H1 (cell line): ENCODE results near the gene MAP2K2. TPM values are rescaled to one million over a fixed set of nuclear protein-coding genes. Genes with fewer than 3 reads are reported as not detected.

ENCODE experiments used
- CTCF ChIA-PET: fragments of 300-600 bp; sonication (Branson Sonifier 250); formaldehyde crosslinking; loops from one replicate; lab custom pipeline; 2021; ENCODE audit not compliant: partially characterized antibody; lab: Charles Lee
- POLR2A ChIA-PET: fragments of 300-600 bp; sonication (Branson Sonifier 250); formaldehyde crosslinking; loops from one replicate; lab custom pipeline; 2021; ENCODE audit warnings: inconsistent platforms; ENCODE audit not compliant: partially characterized antibody; lab: Charles Lee
- DNase-seq, 2 experiments: peaks; one replicate each; pipeline versions ENCODE4 v3.0.0 to v3.0.0-alpha.2; 2010 to 2022; ENCODE audit warnings: low spot score in 2 of 2, low read depth in 1 of 2, mixed read lengths in 1 of 2
- FAIRE-seq: peaks from 2 replicates; lab custom pipeline; 2011; peaks lifted over from hg19 to GRCh38; lab: Jason Lieb, UNC
- H2AFZ ChIP-seq: 2 replicates; pipeline ENCODE4 v1.8.1; 2012; ENCODE audit warnings: low read length, inconsistent platforms
- H2AK5ac ChIP-seq: 2 replicates; pipeline ENCODE4 v1.6.1; 2013; ENCODE audit warnings: low read depth, low read length
- H2BK120ac ChIP-seq: replicated peaks from 2 replicates; pipeline ENCODE3; 2013; ENCODE audit warnings: low read depth, low read length, inconsistent platforms
- H2BK12ac ChIP-seq: 2 replicates; pipeline ENCODE4 v1.6.1; 2013; ENCODE audit warnings: low read depth, low read length
- H2BK15ac ChIP-seq: 2 replicates; pipeline ENCODE4 v1.6.1; 2013; ENCODE audit warnings: low read length
- H2BK20ac ChIP-seq: 2 replicates; pipeline ENCODE4 v1.6.1; 2013; ENCODE audit warnings: low read length
- H2BK5ac ChIP-seq: 2 replicates; pipeline ENCODE4 v1.6.1; 2013; ENCODE audit warnings: low read depth, low read length
- H3K14ac ChIP-seq: 2 replicates; pipeline ENCODE4 v1.6.1; 2013; ENCODE audit warnings: inconsistent platforms; ENCODE audit not compliant: insufficient read length
- H3K18ac ChIP-seq: 2 replicates; pipeline ENCODE4 v1.6.1; 2013; ENCODE audit warnings: low read length; ENCODE audit errors: extremely low read depth
- H3K23ac ChIP-seq: 2 replicates; pipeline ENCODE4 v1.6.1; 2013; ENCODE audit warnings: inconsistent platforms; ENCODE audit not compliant: insufficient read length
- H3K23me2 ChIP-seq: 2 replicates; pipeline ENCODE4 v1.6.1; 2013; ENCODE audit warnings: low read depth, low read length
- H3K27ac ChIP-seq: 2 replicates; pipeline ENCODE4 v1.6.1; 2011; ENCODE audit warnings: low read depth, low read length, inconsistent platforms
- H3K27me3 ChIP-seq, 4 experiments: replicated peaks in 1 of 4; 1 replicate in 1 of 4; 2 replicates in 3 of 4; pipeline versions ENCODE4 v1.6.1 to v1.8.1; 2011 to 2013; ENCODE audit warnings: low read length in 3 of 4, mild to moderate bottlenecking in 3 of 4, inconsistent platforms in 2 of 4, mixed read lengths in 2 of 4, moderate library complexity in 1 of 4; ENCODE audit not compliant: control insufficient read depth in 3 of 4, insufficient read depth in 3 of 4; ENCODE audit errors: extremely low read depth in 1 of 4
- H3K36me3 ChIP-seq, 4 experiments: 2 replicates each; pipeline versions ENCODE4 v1.6.1 to v1.8.1; 2011 to 2013; ENCODE audit warnings: mild to moderate bottlenecking in 4 of 4, low read length in 3 of 4, moderate library complexity in 2 of 4, control low read depth in 1 of 4, inconsistent platforms in 1 of 4; ENCODE audit not compliant: insufficient read depth in 4 of 4, control insufficient read depth in 2 of 4
- H3K4ac ChIP-seq: replicated peaks from 2 replicates; pipeline ENCODE3; 2013; ENCODE audit warnings: low read length, low read depth, mixed read lengths, inconsistent platforms; ENCODE audit not compliant: insufficient read length
- H3K4me1 ChIP-seq, 4 experiments: replicated peaks in 1 of 4; 1 replicate in 1 of 4; 2 replicates in 3 of 4; pipeline versions ENCODE4 v1.6.1 to v1.8.1; 2011 to 2013; ENCODE audit warnings: low read length in 3 of 4, inconsistent platforms in 2 of 4, mixed read lengths in 1 of 4; ENCODE audit not compliant: insufficient read depth in 4 of 4, control insufficient read depth in 3 of 4
- H3K4me2 ChIP-seq, 2 experiments: 2 replicates each; pipeline versions ENCODE4 v1.6.1 to v1.8.1; 2011 to 2013; ENCODE audit warnings: low read depth in 2 of 2, low read length in 2 of 2, control low read depth in 1 of 2, inconsistent platforms in 1 of 2, mild to moderate bottlenecking in 1 of 2; ENCODE audit not compliant: insufficient read depth in 1 of 2
- H3K4me3 ChIP-seq, 4 experiments: fragments of 200-600, 300-600 bp in 1 of 4; sonication (generic), shearing (Covaris generic), sonication (Bioruptor Twin) in 1 of 4; 2 replicates each; pipeline versions ENCODE4 v1.5.1 to v1.8.1; 2011 to 2016; ENCODE audit warnings: low read length in 4 of 4, low read depth in 3 of 4, control low read depth in 2 of 4, inconsistent platforms in 2 of 4, mild to moderate bottlenecking in 2 of 4, mixed read lengths in 1 of 4, moderate library complexity in 1 of 4; ENCODE audit not compliant: insufficient read depth in 2 of 4; ENCODE audit errors: extremely low read depth in 1 of 4
- H3K56ac ChIP-seq: replicated peaks from 2 replicates; pipeline ENCODE3; 2013; ENCODE audit warnings: low read depth, mild to moderate bottlenecking, mixed read lengths, low read length, inconsistent platforms; ENCODE audit not compliant: insufficient read length
- H3K79me1 ChIP-seq: 2 replicates; pipeline ENCODE4 v1.6.1; 2013; ENCODE audit warnings: low read depth, low read length, control low read depth
- H3K79me2 ChIP-seq, 2 experiments: 2 replicates each; pipeline versions ENCODE4 v1.6.1 to v1.8.1; 2012 to 2013; ENCODE audit warnings: low read length in 2 of 2, mild to moderate bottlenecking in 2 of 2, inconsistent platforms in 1 of 2; ENCODE audit not compliant: insufficient read depth in 2 of 2, control insufficient read depth in 1 of 2
- H3K9ac ChIP-seq, 4 experiments: replicated peaks in 1 of 4; 1 replicate in 1 of 4; 2 replicates in 3 of 4; pipeline versions ENCODE4 v1.6.1 to v1.8.1; 2011 to 2013; ENCODE audit warnings: low read depth in 3 of 4, low read length in 3 of 4, control low read depth in 2 of 4, mild to moderate bottlenecking in 2 of 4, moderate library complexity in 2 of 4, inconsistent platforms in 1 of 4; ENCODE audit errors: extremely low read depth in 1 of 4
- H3K9me3 ChIP-seq, 2 experiments: 2 replicates each; pipeline versions ENCODE4 v1.6.1 to v1.8.1; 2012 to 2013; ENCODE audit warnings: mild to moderate bottlenecking in 2 of 2, moderate library complexity in 2 of 2, control low read depth in 1 of 2, inconsistent platforms in 1 of 2, low read depth in 1 of 2, low read length in 1 of 2, mixed read lengths in 1 of 2; ENCODE audit not compliant: insufficient read depth in 2 of 2
- H4K20me1 ChIP-seq, 2 experiments: replicated peaks in 1 of 2; 2 replicates each; pipeline versions ENCODE3 to v1.8.1; 2011 to 2013; ENCODE audit warnings: inconsistent platforms in 2 of 2, low read length in 2 of 2, mild to moderate bottlenecking in 1 of 2; ENCODE audit not compliant: insufficient read depth in 2 of 2, control insufficient read depth in 1 of 2
- H4K5ac ChIP-seq: 2 replicates; pipeline ENCODE4 v1.6.1; 2013; ENCODE audit warnings: low read length, low read depth, mixed read lengths, inconsistent platforms; ENCODE audit not compliant: insufficient read length
- H4K8ac ChIP-seq: 2 replicates; pipeline ENCODE4 v1.8.0; 2013; ENCODE audit warnings: mild to moderate bottlenecking, moderate library complexity, low read length, inconsistent platforms; ENCODE audit not compliant: insufficient read depth; ENCODE audit errors: extremely low read depth
- H4K91ac ChIP-seq: replicated peaks from 2 replicates; pipeline ENCODE3; 2013; ENCODE audit warnings: low read length, mixed read lengths, inconsistent platforms; ENCODE audit not compliant: insufficient read length
- GABPA ChIP-seq: IDR thresholded peaks from 2 replicates; pipeline ENCODE4 v1.6.1; 2011; ENCODE audit warnings: mild to moderate bottlenecking, low read length, moderate library complexity, borderline replicate concordance; ENCODE audit not compliant: insufficient read depth
- RAD21 ChIP-seq, 2 experiments: IDR thresholded peaks in 1 of 2; conservative IDR thresholded peaks in 1 of 2; 2 replicates each; pipeline ENCODE4 v1.6.1; 2011; ENCODE audit warnings: low read depth in 2 of 2, low read length in 2 of 2, improper control_type of control experiment in 1 of 2, inconsistent platforms in 1 of 2, mild to moderate bottlenecking in 1 of 2, moderate library complexity in 1 of 2
- RXRA ChIP-seq: IDR thresholded peaks from 2 replicates; pipeline ENCODE4 v1.6.1; 2011; ENCODE audit warnings: low read depth, mild to moderate bottlenecking, low read length, moderate library complexity; ENCODE audit not compliant: insufficient read depth
- SRF ChIP-seq: IDR thresholded peaks from 2 replicates; pipeline ENCODE4 v1.6.1; 2011; ENCODE audit warnings: mild to moderate bottlenecking, low read depth, low read length, moderate library complexity
- WGBS, 2 experiments: shearing (Covaris generic) in 1 of 2; methylation state at CpG; one replicate each; pipeline versions ENCODE4 v1.1.6 to v1.1.7; 2013 to 2015; ENCODE audit warnings: low lambda C conversion rate in 2 of 2, mixed read lengths in 2 of 2, inconsistent platforms in 1 of 2, low coverage in 1 of 2, missing lambda C conversion rate in 1 of 2; ENCODE audit not compliant: insufficient replicate concordance in 2 of 2, insufficient coverage in 1 of 2, insufficient read length in 1 of 2; ENCODE audit errors: extremely low coverage in 1 of 2, missing lambda C conversion rate in 1 of 2; 5-methylcytosine and 5-hydroxymethylcytosine counted together
- polyA plus RNA-seq, 7 experiments: library from polyadenylated mRNA; depleted of rRNA in 3 of 7; stranded (reverse) in 5 of 7; unstranded in 2 of 7; fragments of >200 nt in 5 of 7; fragments of 200-250 nt in 2 of 7; gene quantifications; 1 replicate in 5 of 7; 2 replicates in 1 of 7; 4 replicates in 1 of 7; pipeline versions ENCODE4 v1.2.1 to v1.2.3, GENCODE V29; 2011 to 2013; ENCODE audit warnings: missing spikeins in 2 of 7, mixed read lengths in 2 of 7
- total RNA-seq: library from RNA; stranded (reverse); fragmentation: NEBNext Ultra II Directional; extraction: Animal tissue kit (Norgen Biotek cat#: 25700); gene quantifications from 2 replicates; pipeline ENCODE4 v1.2.1, GENCODE V29; 2021

MAP2K2 gene
- total and polyA plus RNA-seq, 2 of the 8 experiments (the other 6 are each of a cell fraction or from before 2014, with no cell fraction given), result 111 to 162 TPM

DNA sequence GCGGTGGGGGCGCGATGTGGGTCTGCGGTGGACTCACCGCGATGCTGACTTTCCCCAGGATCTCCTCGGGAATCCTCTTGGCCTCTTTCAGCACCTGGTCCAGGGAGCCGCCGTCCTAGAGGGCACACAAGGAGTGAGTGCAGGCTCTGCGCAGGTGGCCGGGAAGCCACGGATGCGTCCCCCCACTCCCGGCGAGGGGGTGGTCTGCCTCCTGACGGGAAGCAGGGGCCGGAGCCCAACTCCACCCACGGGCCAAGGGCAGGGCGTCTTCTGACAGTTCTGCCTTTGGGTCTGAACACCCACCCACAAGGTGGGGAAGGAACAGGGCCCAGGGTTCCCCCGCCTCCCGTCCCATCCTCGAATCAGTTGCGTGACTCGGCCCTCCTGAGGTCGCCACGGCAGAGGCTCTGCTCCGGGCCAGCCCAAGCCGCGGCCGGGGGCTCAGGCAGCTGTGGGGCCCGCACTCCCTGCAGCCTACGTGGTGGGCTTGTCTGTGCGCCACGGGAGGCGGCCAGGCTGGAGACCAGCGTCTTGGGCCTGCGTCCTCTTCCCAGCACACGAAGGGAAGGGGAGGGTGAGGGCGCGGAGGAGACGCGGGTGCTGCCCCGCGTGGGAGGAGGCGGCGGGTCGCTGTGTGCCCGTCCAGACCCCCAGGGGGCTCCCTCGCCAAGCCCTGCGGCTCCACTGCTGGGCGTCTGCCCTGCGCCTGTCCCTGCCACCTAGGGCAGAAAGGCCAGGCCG, 21.4 kb downstream of the MAP2K2 start:
- no peak overlapping the region for H2AK5ac ChIP-seq

More for the DNA sequence above, 21.4 kb downstream of the MAP2K2 start:
- Histone ChIP-seq H2BK12ac (no peak overlapping the region), H3K4me1 (no peaks in the 10 kb centered on the region), H3K4me2 (no peak overlapping the region), H3K36me3 (peaks cover 14 to 53% (median 38%) of the 10 kb centered on the region in 4 experiments), H3K18ac (no peak overlapping the region), H2BK120ac (no peak overlapping the region), H2BK15ac (no peak overlapping the region), H3K4ac (no peak overlapping the region), H2BK5ac (no peak overlapping the region), H2BK20ac (no peak overlapping the region), H3K27ac (no peak overlapping the region), H4K20me1 (peaks cover 0 to 9% of the 10 kb centered on the region in 2 experiments), H4K5ac (no peak overlapping the region), H4K8ac (no peak overlapping the region), H3K23ac (no peak overlapping the region), H3K14ac (no peak overlapping the region), H3K23me2 (no peaks in the 10 kb centered on the region), H3K27me3 (no peaks in the 10 kb centered on the region), H3K79me1 (peaks cover 3% of the 10 kb centered on the region; the same call in 1 of the 2 replicates), H3K79me2 (no peaks in the 10 kb centered on the region), H2AFZ (no peak overlapping the region), H3K4me3 (no peak overlapping the region), H3K56ac (no peak overlapping the region), H3K9me3 (no peaks in the 10 kb centered on the region), H3K9ac (no peak overlapping the region)
- no peak for FAIRE-seq
- POLR2A ChIA-PET, result interaction anchor here (1.1 to 2.1 kb wide), 3 partner anchors 12 to 25 kb away, joined by 3 to 8 read pairs (median 3); no protein-coding TSS in a partner anchor
- 90% methylated on average over 46 of the region's 53 CpGs; no CpG with 5 or more reads in 1 of the 2 experiments for WGBS, 2 experiments
- CTCF ChIA-PET, result interaction anchor here (1.1 to 1.9 kb wide), 3 partner anchors 13 to 98 kb away, joined by 3 to 7 read pairs (median 4); no protein-coding TSS in a partner anchor
- no peak for DNase-seq
- TF ChIP-seq RAD21 (IDR thresholded peaks at IDR 0.05 in 1 of 2, conservative IDR thresholded peaks at IDR 0.05 in 1 of 2; ENCODE audit: low read depth in 2 of 2, low read length in 2 of 2), result peak in 1 of 2 experiments; percentile 6; a peak in 2 of 4 replicates
- no peak for TF ChIP-seq SRF
- TF ChIP-seq GABPA, result no peak
- no peak for TF ChIP-seq RXRA
- TF ChIP-seq, all 59 proteins: peak for 1
- no peak overlapping the region for H4K91ac ChIP-seq
